ENCODE data around the gene PHKB.
A peak's percentile ranks its signal among the peaks of the same experiment; 100 is the strongest.

Gene PHKB

GRCh38 chr16:47700857-47701587 lies 239.9 kb downstream of the PHKB start:
- DNase-seq = no peak

GRCh38 chr16:47705266-47705665 lies 244.1 kb downstream of the PHKB start:
- no peak for DNase-seq

- DNase-seq = no peak
These were observed 250.7 kb downstream of the PHKB start for GRCh38 chr16:47711809-47712208.

- no peak for DNase-seq
These were observed 251.4 kb downstream of the PHKB start for GRCh38 chr16:47712276-47713224.

GRCh38 chr16:47713225-47713595 lies 252.1 kb downstream of the PHKB start:
- DNase-seq = peak in 1 of 2 experiments; percentile 1

GRCh38 chr16:47715442-47716083 lies 254.4 kb downstream of the PHKB start:
- DNase-seq = no peak

GRCh38 chr16:47716571-47716970 lies 255.4 kb downstream of the PHKB start:
- DNase-seq = no peak

- no peak for DNase-seq
These were observed 258.6 kb downstream of the PHKB start for GRCh38 chr16:47719713-47720112.

GRCh38 chr16:47721006-47721637 lies 260.0 kb downstream of the PHKB start:
- DNase-seq = no peak

GRCh38 chr16:47722046-47722445 lies 260.9 kb downstream of the PHKB start:
- DNase-seq = no peak

GRCh38 chr16:47724115-47724785 lies 263.1 kb downstream of the PHKB start:
- no peak for DNase-seq

GRCh38 chr16:47725188-47725695 lies 264.1 kb downstream of the PHKB start:
- no peak for DNase-seq

GRCh38 chr16:47726031-47726675 lies 265.0 kb downstream of the PHKB start:
- DNase-seq = no peak

- no peak for DNase-seq
These were observed 266.0 kb downstream of the PHKB start for GRCh38 chr16:47727131-47727530.

- no peak for DNase-seq
These were observed 267.1 kb downstream of the PHKB start for GRCh38 chr16:47728205-47728604.

GRCh38 chr16:47729701-47730100 lies 268.6 kb downstream of the PHKB start:
- no peak for DNase-seq

- no peak for DNase-seq
These were observed 270.1 kb downstream of the PHKB start for GRCh38 chr16:47731252-47731651.

- no peak for DNase-seq
These were observed 271.0 kb downstream of the PHKB start for GRCh38 chr16:47732122-47732521.

- peak in 1 of 2 experiments; percentile 21 for DNase-seq
These were observed 271.5 kb downstream of the PHKB start for GRCh38 chr16:47732523-47733111.

GRCh38 chr16:47734081-47734857 lies 273.1 kb downstream of the PHKB start:
- DNase-seq = no peak
